ENCODE measurements around the gene PHF21B.

The PHF21B gene

GRCh38 chr22:44955102-44955501 is 54.7 kb downstream of the PHF21B start:
- no peak for DNase-seq (ENCODE audit: low read depth)

GRCh38 chr22:44954149-44954548 is 55.7 kb downstream of the PHF21B start:
- no peak overlapping the region for H3K4me3 ChIP-seq (ENCODE audit: low read depth, low read length)
- DNase-seq (ENCODE audit: low read depth), result no peak
- no peak for TF ChIP-seq CTCF (IDR thresholded peaks at IDR 0.05; ENCODE audit: low read depth, low read length, missing control alignments)

More at GRCh38 chr22:44955102-44955501, 54.7 kb downstream of the PHF21B start:
- no peak overlapping the region for H3K4me3 ChIP-seq (ENCODE audit: low read depth, low read length)
- TF ChIP-seq CTCF (IDR thresholded peaks at IDR 0.05; ENCODE audit: low read depth, low read length, missing control alignments), result no peak

GRCh38 chr22:44952863-44953746 is 56.7 kb downstream of the PHF21B start:
- H3K4me3 ChIP-seq (ENCODE audit: low read depth, low read length), result no peak overlapping the region
- DNase-seq (ENCODE audit: low read depth), result no peak
- TF ChIP-seq CTCF (IDR thresholded peaks at IDR 0.05; ENCODE audit: low read depth, low read length, missing control alignments), result no peak

GRCh38 chr22:44951510-44951816 is 58.3 kb downstream of the PHF21B start:
- no peak for DNase-seq (ENCODE audit: low read depth)
- no peak overlapping the region for H3K4me3 ChIP-seq (ENCODE audit: low read depth, low read length)
- no peak for TF ChIP-seq CTCF (IDR thresholded peaks at IDR 0.05; ENCODE audit: low read depth, low read length, missing control alignments)

- no peak overlapping the region for H3K4me3 ChIP-seq (ENCODE audit: low read depth, low read length)
- no peak for DNase-seq (ENCODE audit: low read depth)
- no peak for TF ChIP-seq CTCF (IDR thresholded peaks at IDR 0.05; ENCODE audit: low read depth, low read length, missing control alignments)
These were observed 58.8 kb downstream of the PHF21B start for GRCh38 chr22:44950806-44951509.

- no peak overlapping the region for H3K4me3 ChIP-seq (ENCODE audit: low read depth, low read length)
- no peak for TF ChIP-seq CTCF (IDR thresholded peaks at IDR 0.05; ENCODE audit: low read depth, low read length, missing control alignments)
- no peak for DNase-seq (ENCODE audit: low read depth)
These were observed 62.0 kb downstream of the PHF21B start for GRCh38 chr22:44947846-44948245.
